Adipose tissue (tissue), 3 donors: ENCODE measurements around the gene TRABD2B. TPM values are rescaled to one million over a fixed set of nuclear protein-coding genes. Genes with fewer than 3 reads are reported as not detected.

Source experiments
- H3K27ac ChIP-seq: one replicate; pipeline ENCODE4 v1.5.1; 2013; ENCODE audit warnings: low read depth, low read length
- WGBS, 3 donors: extraction: QIAGEN DNeasy Blood & Tissue Kit; methylation state at CpG; one replicate each; pipeline ENCODE4 v1.1.7; 2013; 5-methylcytosine and 5-hydroxymethylcytosine counted together
- polyA plus RNA-seq, 3 donors: library from polyadenylated mRNA; stranded (reverse); fragments of 200-250 nt; gene quantifications; one replicate each; pipeline ENCODE4 v1.2.3, GENCODE V29; 2013
- donor health status: healthy with polysubstance abuse.
- donor health status: Bipolar disorder and iron deficiency.
- donor health status: healthy.

The TRABD2B gene
- polyA plus RNA-seq, 3 donors: 0.46 to 2.4 (median 1.0) TPM

- no peak overlapping the region for H3K27ac ChIP-seq
- WGBS, 3 donors: 39 to 53% (median 41%) methylated on average over 2 of the region's 2 CpGs
Observed at GRCh38 chr1:47926461-47926999, 70.7 kb downstream of the TRABD2B start.

- WGBS, 3 donors: 66 to 75% (median 66%) methylated on average over 7 of the region's 7 CpGs
Observed at GRCh38 chr1:47924270-47925048, 72.7 kb downstream of the TRABD2B start.

GRCh38 chr1:47921935-47922415, 75.2 kb downstream of the TRABD2B start:
- no peak overlapping the region for H3K27ac ChIP-seq
- 75 to 86% (median 85%) methylated on average over 4 of the region's 4 CpGs for WGBS, 3 donors

More at GRCh38 chr1:47924270-47925048, 72.7 kb downstream of the TRABD2B start:
- no peak overlapping the region for H3K27ac ChIP-seq

DNA sequence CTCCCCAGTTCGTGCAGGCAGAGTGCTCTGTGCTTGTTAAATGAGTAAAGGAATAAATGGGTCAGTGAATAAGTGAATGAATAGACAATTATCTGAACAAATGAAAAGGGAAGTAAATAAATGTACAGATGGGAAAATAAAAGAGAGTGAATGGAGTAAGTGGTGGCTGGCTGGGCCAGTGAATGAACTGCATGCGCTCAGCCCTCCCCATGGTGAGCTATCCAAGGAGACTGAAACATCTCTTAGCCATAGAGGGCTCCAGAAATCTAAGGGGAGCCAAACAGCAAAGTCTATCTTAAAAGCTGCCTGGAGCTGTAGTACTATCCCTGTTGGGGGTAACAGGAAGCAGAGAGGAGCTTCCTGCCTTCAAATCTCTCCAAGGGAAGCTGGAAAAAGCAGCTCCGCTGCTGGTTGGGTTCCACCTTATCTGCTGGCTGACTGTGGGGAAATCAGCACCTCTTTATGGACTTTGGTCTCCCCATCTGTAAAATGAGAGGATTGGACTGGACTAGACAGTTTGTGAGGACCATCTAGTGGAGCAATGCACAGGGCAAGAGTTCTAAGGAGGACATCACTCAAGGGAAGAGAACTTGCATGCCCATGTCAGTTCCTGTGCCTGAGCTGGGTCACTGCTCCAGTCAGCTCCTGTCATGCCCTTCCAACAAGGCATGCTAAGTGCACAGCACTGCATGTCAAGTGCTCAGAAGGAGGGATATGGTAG, 77.9 kb downstream of the TRABD2B start:
- no peak overlapping the region for H3K27ac ChIP-seq
- 79 to 91% (median 80%) methylated on average over 3 of the region's 3 CpGs for WGBS, 3 donors

DNA sequence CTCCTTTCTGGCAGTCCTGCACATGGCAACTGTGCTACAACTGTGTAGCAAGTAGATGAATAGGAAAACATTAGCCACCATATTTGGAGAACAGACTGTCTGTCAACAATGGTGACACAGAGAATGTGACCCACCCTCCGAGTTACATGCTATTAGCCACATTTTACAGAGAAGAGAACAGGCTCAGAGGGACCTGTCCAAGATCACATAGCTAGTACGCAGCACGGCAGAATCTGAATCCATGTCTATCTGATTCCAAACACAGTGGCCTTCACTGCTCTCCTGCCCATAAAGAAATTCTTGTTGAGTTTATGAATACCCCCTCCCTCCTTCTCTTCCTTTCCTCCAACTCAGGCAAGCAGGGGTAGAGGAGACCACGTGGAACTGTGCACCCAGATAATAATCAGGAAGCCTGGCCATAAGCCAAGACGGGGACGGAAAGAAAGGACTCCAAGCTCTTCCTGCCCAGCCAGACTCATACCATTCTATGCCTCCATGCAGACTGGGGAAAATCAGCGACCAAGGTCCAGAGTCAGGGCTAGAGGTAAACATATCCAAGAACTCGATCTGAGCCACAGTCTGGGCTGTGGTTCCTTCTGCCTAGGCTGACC, 78.8 kb downstream of the TRABD2B start:
- no peak overlapping the region for H3K27ac ChIP-seq
- WGBS, 3 donors: 28 to 56% (median 46%) methylated on average over 8 of the region's 8 CpGs

DNA sequence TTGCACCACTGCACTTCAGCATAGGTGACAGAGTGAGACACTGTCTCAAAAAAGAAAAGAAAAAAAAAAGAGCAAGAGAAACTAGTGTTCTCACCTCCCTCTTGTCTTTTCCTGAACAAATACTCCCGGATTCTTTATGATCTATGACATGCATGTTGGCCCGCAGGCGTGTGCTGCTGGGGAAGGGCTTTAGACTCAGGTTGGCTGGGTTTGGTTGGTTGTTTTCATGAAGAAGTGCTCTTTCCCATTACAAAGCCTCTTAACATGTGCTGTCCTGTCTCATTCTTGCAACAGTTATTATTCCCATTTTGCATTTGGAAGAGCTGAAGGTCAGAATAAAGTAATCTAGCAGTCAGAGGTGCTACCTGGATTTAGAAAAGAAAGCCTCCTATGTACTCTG, 79.5 kb downstream of the TRABD2B start:
- 89 to 92% (median 92%) methylated on average over 3 of the region's 3 CpGs for WGBS, 3 donors

GRCh38 chr1:47915677-47916353, 81.4 kb downstream of the TRABD2B start:
- 43 to 84% (median 72%) methylated on average over 13 of the region's 13 CpGs for WGBS, 3 donors

More for the DNA sequence above, 79.5 kb downstream of the TRABD2B start:
- H3K27ac ChIP-seq: no peak overlapping the region

GRCh38 chr1:47914952-47915676, 82.1 kb downstream of the TRABD2B start:
- no peak overlapping the region for H3K27ac ChIP-seq
- WGBS, 3 donors: 84 to 93% (median 91%) methylated on average over 8 of the region's 8 CpGs

More at GRCh38 chr1:47915677-47916353, 81.4 kb downstream of the TRABD2B start:
- no peak overlapping the region for H3K27ac ChIP-seq

- WGBS, 3 donors: 80 to 93% (median 89%) methylated on average over 13 of the region's 13 CpGs
- no peak overlapping the region for H3K27ac ChIP-seq
Observed at GRCh38 chr1:47914218-47914938, 82.8 kb downstream of the TRABD2B start.

GRCh38 chr1:47913225-47913823, 83.9 kb downstream of the TRABD2B start:
- 74 to 94% (median 92%) methylated on average over 10 of the region's 10 CpGs for WGBS, 3 donors
- H3K27ac ChIP-seq: no peak overlapping the region

- no peak overlapping the region for H3K27ac ChIP-seq
- WGBS, 3 donors: 41% methylated on average over 4 of the region's 4 CpGs
Observed at GRCh38 chr1:47912756-47913155, 84.4 kb downstream of the TRABD2B start.

DNA sequence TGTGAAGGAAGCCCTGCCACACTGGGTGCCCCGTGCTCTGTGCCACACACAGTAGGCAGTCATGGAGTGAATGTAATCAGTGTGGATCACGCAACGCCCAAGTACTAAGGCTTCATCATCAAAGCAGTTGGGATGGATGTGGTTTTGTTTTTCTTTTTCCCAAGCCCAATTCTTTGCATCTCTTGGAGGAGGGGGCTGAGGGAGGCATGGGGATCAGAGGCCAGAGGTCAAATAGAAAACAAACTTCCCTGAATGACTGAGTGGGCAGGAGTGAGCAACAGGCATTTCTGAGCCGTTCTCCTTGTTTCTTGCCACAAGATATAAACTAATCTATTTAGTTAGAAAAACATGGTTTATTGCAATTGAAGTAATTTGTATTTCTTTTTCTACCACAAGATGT, 85.3 kb downstream of the TRABD2B start:
- H3K27ac ChIP-seq: no peak overlapping the region

GRCh38 chr1:47911424-47911823, 85.8 kb downstream of the TRABD2B start:
- WGBS, 3 donors: 90 to 94% (median 94%) methylated on average over 9 of the region's 9 CpGs
- H3K27ac ChIP-seq: no peak overlapping the region

More for the DNA sequence above, 85.3 kb downstream of the TRABD2B start:
- 70 to 92% (median 91%) methylated on average over 4 of the region's 4 CpGs for WGBS, 3 donors

DNA sequence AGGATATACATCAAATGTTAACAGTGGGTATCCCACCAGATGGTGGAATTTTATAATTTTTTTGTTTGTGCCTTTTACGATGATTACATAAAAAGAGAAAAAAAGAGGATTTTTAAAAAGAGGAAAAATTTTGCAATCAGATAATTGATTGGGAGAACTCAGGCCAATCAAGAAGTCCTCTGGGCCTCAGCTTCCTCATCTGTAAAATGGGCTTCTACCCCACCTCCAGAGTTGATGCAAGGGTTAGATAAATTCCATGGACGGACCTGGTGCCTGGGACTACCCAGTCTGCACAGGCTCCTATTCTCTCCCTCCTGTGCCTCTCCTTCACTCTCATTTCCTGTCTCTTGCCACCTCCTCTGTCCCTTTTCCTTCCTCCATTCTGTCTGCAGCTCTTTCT, 88.9 kb downstream of the TRABD2B start:
- no peak overlapping the region for H3K27ac ChIP-seq
- 80 to 83% (median 82%) methylated on average over 2 of the region's 2 CpGs for WGBS, 3 donors

- 52 to 82% (median 77%) methylated on average over 1 of the region's 1 CpG for WGBS, 3 donors
- H3K27ac ChIP-seq: no peak overlapping the region
Observed at GRCh38 chr1:47907177-47907528, 90.0 kb downstream of the TRABD2B start.

DNA sequence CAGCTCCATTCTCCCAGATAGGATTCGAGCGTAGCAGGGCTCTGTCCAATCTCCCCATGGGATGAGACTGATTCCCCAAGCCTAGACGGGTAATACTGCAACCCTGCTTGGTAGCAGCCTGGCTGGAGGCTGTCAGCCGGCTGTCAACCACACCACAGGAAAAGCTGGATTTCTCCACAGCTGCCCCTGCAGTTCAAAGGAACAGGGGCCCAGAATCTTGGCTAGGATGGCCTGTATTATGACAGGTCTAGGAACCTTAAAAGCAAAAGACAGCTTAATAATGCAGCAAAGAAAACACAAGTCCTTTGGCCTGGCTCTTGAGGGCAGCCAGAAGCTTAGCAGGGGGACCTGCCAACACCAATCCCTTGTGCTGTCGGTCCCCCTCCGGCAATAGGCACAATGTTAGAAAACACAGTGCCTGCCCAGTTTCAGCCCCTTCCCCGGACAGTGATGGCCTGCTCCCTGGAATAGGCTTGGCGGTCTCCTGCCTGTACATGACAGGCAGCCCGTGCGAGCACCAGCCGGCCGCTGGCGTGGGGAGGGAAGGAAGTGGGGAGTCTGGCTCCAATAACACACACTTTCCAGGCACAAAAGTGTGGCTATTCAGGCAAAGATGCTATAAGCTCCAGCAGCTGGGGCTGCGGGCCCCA, 90.5 kb downstream of the TRABD2B start:
- H3K27ac ChIP-seq: no peak overlapping the region
- 80 to 83% (median 81%) methylated on average over 14 of the region's 14 CpGs for WGBS, 3 donors
